Measurements from ENCODE around the gene ZNF611.
"Not testable (repeated sequence)": the region's sequence is repeated elsewhere in the genome, so short reads cannot be mapped to it uniquely, and the experiment has no call there.

The ZNF611 gene

GRCh38 chr19:52675239-52675638 is 59.6 kb downstream of the ZNF611 start:
- not testable (repeated sequence) for DNase-seq

DNA sequence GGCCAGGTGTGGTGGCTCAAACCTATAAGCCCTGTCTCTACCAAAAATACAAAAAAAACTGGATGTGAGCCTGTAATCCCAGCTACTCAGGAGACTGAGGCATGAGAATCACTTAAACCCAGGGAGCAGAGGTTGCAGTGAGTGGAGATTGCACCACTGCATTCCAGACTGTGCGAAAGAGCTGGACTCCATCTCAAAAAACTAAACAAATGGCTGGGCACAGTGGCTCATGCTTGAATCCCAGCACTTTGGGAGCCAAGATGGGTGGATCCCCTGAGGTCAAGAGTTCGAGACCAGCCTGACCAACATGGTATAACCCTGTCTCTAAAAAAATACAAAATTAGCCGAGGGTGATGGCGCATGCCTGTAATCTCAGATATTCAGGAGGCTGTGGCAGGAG is 61.8 kb downstream of the ZNF611 start:
- DNase-seq: no peak

DNA sequence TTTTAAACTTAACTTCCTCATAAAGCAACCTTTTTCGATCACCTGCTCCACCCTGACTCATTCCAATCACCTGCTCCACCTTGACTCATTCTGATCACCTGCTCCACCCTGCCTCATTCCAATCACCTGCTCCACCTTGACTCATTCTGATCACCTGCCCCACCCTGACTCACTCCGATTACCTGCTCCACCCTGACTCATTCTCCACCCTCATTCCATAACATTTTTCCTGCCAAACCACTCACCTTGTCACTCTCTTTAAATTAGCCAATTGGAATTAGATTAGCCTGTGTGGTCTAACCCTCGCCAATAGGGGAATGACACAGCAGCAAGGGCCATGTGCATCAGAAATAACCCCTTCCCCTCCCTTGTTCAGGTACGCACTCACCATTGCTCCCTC is 64.8 kb downstream of the ZNF611 start:
- no peak for DNase-seq

DNA sequence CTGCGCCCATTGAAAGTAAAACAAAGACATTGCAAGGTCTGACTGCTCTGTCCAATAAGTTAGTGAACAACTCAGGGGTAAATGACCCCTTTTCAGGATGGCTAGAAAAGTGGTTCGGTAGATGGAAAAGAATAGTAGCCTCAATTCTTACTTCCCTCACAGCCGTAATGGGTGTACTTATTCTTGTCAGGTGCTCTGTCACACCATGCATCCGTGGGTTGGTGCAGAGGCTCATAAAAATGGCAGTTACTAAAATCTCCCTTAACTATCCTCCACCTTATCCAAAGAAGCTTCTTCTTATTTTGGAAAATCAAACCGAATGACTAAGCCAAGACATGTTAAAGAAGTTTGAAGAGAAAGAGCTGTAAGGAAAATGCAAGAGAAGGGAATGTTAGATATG is 65.3 kb downstream of the ZNF611 start:
- DNase-seq: no peak

DNA sequence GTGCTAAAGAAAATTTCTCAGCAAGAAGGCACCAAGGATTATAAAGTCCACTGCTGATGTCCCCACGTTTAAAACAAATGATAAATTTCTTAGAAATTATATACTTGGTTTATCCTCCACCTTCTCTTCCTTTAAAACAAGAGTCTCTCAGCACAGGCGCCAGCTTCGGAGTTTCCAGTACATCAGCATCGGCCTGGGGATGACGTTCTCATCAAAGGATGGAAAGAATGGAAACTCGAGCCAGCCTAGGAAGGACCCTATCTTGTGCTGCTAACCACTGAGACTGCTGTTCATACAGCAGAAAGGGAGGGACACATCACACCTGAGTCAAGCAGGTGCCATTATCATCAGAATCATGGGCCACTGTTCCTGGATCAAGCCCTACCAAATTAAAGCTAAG is 66.9 kb downstream of the ZNF611 start:
- no peak for DNase-seq

DNA sequence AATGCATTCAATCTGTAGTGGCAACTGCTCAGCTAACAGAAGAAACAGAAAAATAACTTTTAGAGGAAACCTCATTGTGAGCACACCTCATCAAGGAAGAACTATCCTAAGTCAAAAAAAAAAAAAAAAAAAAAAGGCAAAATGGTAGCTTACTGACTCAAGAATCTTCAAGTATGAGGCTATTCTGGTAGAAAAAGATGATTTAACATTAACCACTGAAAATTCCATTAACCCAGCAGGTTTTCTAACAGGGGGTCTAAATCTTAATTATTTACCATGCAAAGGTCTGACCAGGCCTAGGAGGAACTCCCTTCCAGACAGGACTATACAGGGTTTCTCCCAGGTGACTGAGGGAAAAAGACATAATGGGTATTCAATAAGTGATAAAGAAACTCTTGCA is 68.3 kb downstream of the ZNF611 start:
- DNase-seq: no peak

- DNase-seq: no peak
Measured at GRCh38 chr19:52665529-52665928, 69.3 kb downstream of the ZNF611 start.

DNA sequence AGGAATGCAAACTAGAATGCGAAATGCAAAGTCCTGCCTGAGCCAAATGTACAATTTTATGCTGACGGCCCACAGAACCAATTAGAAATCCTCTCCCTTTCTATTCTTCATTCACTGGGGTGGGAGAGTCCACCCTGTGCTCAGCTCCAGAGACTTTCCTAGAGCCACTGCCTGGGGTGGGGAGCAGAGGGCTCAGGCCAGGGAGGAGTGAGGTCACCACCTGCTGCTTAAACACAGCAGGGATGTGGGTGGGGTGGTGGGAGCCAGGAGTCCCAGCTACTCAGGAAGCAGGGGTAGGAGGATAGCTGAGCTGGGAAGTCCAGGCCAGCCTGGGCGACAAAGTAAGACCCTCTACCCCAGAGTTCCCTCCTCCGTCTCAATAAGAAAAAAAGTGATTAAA is 69.8 kb downstream of the ZNF611 start:
- no peak for DNase-seq

GRCh38 chr19:52664461-52664860 is 70.4 kb downstream of the ZNF611 start:
- DNase-seq: no peak

DNA sequence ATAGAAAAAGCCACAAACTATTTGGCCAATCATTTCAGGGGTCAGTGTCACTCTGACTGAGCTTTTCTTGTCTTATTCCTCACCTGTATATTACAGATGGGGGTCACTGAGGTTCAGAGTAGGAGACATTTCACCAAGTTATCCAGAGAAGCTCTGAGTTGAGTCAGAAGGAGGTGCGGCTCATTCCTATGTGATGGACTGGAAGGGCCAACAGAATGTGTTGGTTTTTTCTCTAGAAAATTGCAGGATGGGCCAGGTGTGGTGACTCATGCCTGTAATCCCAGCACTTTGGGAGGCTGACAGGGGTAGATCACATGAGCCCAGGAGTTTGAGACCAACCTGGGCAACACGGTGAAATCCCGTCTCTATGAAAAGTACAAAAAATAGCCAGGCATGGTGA is 72.2 kb downstream of the ZNF611 start:
- no peak for DNase-seq

GRCh38 chr19:52660981-52661380 is 73.9 kb downstream of the ZNF611 start:
- DNase-seq: no peak

DNA sequence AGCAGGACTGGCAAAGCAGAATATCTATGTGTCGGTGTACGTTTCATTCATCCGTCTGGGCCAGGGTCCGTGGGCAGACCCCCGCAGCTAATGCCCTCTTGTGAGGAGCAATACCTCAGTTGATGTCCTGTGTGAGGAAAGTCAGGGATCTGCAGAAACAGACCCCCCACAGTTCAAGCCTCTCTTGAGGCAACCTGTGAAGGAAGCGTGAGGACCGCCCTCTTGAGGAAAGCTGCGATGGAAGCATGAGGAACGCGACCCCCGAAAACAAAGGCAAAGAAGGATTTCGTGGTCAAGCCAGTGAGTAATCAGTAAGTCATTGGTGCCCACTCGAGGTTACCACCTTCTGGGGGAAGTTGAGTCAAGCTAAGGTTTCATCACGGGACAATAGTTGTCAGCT is 75.8 kb downstream of the ZNF611 start:
- DNase-seq: no peak

- no peak for DNase-seq
Measured at GRCh38 chr19:52658595-52658994, 76.2 kb downstream of the ZNF611 start.

- no peak for DNase-seq
Measured at GRCh38 chr19:52653161-52653560, 81.7 kb downstream of the ZNF611 start.
